Glutamatergic neuron (in vitro differentiated cells): ENCODE measurements around the gene FAM237B. TPM values are rescaled to one million over a fixed set of nuclear protein-coding genes. Genes with fewer than 3 reads are reported as not detected.

Source experiments
- DNase-seq: peaks from one replicate; pipeline ENCODE4 v3.0.0; 2022
- H3K27ac Mint-ChIP-seq: one replicate; pipeline ENCODE4 v1.8.0; 2020; ENCODE audit warnings: mild to moderate bottlenecking, mixed read lengths, inconsistent platforms; ENCODE audit not compliant: unreplicated experiment
- H3K27me3 Mint-ChIP-seq: one replicate; pipeline ENCODE4 v1.8.0; 2020; ENCODE audit warnings: mild to moderate bottlenecking, moderate library complexity, mixed read lengths, inconsistent platforms; ENCODE audit not compliant: unreplicated experiment
- H3K36me3 Mint-ChIP-seq: one replicate; pipeline ENCODE4 v1.8.0; 2020; ENCODE audit warnings: mild to moderate bottlenecking, mixed read lengths, inconsistent platforms; ENCODE audit not compliant: unreplicated experiment
- H3K4me1 Mint-ChIP-seq: one replicate; pipeline ENCODE4 v1.8.0; 2020; ENCODE audit warnings: mild to moderate bottlenecking, low read depth, mixed read lengths, inconsistent platforms; ENCODE audit not compliant: unreplicated experiment
- H3K4me3 Mint-ChIP-seq: one replicate; pipeline ENCODE4 v1.8.0; 2020; ENCODE audit warnings: mild to moderate bottlenecking, mixed read lengths, inconsistent platforms; ENCODE audit not compliant: unreplicated experiment
- H3K9me3 Mint-ChIP-seq: one replicate; pipeline ENCODE4 v1.8.0; 2020; ENCODE audit warnings: mild to moderate bottlenecking, moderate library complexity, mixed read lengths, inconsistent platforms; ENCODE audit not compliant: unreplicated experiment
- total RNA-seq: library from RNA; stranded (reverse); fragmentation: NEBNext Ultra II Directional; extraction: Animal tissue kit (Norgen Biotek cat#: 25700); gene quantifications from one replicate; pipeline ENCODE4 v1.2.1, GENCODE V29; 2021; ENCODE audit not compliant: unreplicated experiment
- TF ChIP-seq, protein P1 (sequence below): fragments of 200-600 bp; sonication (generic); IDR thresholded peaks from one replicate; pipeline ENCODE4 v1.5.0; 2021; ENCODE audit not compliant: partially characterized antibody, unreplicated experiment

FAM237B gene
- total RNA-seq, 1 donor from 2014 or later: not detected

DNA sequence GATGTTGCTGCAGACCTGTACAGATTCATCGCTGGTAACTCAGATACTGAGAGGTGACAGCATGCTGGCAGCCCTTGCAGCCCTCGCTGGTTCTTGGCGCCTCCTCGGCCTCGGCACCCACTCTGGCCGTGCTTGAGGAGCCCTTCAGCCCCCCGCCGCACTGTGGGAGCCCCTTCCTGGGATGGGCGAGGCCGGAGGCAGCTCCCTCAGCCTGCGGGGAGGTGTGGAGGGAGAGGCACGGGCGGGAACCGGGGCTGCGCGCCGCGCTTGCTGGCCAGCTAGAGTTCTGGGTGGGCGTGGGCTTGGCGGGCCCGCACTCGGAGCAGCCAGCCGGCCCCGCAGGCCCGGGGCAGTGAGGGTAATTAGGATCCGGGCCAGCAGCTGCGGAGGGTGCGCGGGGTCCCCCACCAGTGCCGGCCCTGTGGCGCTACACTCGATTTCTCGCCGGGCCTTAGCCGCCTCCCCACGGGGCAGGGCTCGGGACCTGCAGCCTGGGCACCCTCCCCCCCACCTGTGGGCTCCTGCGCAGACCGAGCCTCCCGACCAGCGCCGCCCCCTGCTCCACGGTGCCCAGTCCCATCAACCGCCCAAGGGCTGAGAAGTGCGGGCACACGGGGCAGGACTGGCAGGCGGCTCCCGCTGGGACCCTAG lies 13.2 kb upstream of the FAM237B start:
- no peak for DNase-seq
- no peaks in the 10 kb centered on the region for H3K9me3 Mint-ChIP-seq
- no peaks in the 10 kb centered on the region for H3K36me3 Mint-ChIP-seq
- H3K27me3 Mint-ChIP-seq: no peaks in the 10 kb centered on the region
- H3K27ac Mint-ChIP-seq: no peak overlapping the region
- TF ChIP-seq, protein P1, sequence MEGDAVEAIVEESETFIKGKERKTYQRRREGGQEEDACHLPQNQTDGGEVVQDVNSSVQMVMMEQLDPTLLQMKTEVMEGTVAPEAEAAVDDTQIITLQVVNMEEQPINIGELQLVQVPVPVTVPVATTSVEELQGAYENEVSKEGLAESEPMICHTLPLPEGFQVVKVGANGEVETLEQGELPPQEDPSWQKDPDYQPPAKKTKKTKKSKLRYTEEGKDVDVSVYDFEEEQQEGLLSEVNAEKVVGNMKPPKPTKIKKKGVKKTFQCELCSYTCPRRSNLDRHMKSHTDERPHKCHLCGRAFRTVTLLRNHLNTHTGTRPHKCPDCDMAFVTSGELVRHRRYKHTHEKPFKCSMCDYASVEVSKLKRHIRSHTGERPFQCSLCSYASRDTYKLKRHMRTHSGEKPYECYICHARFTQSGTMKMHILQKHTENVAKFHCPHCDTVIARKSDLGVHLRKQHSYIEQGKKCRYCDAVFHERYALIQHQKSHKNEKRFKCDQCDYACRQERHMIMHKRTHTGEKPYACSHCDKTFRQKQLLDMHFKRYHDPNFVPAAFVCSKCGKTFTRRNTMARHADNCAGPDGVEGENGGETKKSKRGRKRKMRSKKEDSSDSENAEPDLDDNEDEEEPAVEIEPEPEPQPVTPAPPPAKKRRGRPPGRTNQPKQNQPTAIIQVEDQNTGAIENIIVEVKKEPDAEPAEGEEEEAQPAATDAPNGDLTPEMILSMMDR: no peak
- no peaks in the 10 kb centered on the region for H3K4me1 Mint-ChIP-seq
- no peak overlapping the region for H3K4me3 Mint-ChIP-seq

- Mint-ChIP-seq H3K36me3 (no peaks in the 10 kb centered on the region), H3K4me3 (no peak overlapping the region), H3K27me3 (peaks cover 6% of the 10 kb centered on the region), H3K27ac (no peak overlapping the region), H3K4me1 (no peaks in the 10 kb centered on the region), H3K9me3 (no peaks in the 10 kb centered on the region)
- DNase-seq: no peak
- TF ChIP-seq, protein P1: no peak
Observed at GRCh38 chr7:90326500-90326899, 5.4 kb upstream of the FAM237B start.

DNA sequence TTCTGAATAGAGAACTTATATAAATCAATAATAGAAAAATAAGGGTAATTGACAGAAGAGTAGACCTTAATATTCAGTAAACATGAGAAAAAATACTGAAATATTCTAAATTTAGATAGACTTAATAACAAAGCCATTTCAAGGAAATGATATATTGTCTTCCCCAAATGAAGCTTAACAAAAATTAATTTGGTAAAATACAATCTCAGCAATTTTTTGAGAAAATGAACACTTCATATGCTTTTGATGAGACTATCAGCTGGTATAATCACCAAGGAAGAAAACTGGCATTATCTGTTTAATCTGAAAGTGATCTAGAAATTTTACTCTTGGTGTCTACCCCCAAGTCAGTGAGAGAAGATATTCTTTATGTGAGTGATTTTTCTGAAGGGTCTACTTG lies 1.7 kb upstream of the FAM237B start:
- no peak for DNase-seq
- Mint-ChIP-seq H3K36me3 (peaks cover 10% of the 10 kb centered on the region), H3K4me1 (no peaks in the 10 kb centered on the region), H3K4me3 (no peak overlapping the region), H3K9me3 (peaks cover 4% of the 10 kb centered on the region), H3K27me3 (peaks cover 12% of the 10 kb centered on the region), H3K27ac (no peak overlapping the region)
- TF ChIP-seq, protein P1: no peak

DNA sequence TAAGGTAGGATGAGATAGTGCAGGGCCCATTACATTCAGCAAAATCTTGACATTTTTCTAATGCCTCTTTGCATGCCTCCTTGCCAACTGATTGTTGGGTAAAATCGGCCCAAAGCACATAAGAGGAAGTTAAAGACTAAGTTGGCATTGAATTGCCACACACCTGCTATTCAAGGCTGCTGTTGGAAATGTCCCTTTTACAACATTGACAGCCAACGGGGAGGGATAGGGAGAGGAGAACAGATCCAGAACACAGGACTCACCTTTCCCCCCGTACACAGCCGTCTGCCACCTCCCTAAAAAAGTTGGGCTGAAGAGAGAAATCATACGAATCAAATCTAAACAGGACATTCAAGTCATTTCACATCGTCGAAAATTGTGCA lies 695 bp downstream of the FAM237B start:
- Mint-ChIP-seq H3K4me3 (peak overlapping the region; percentile 87), H3K4me1 (peaks cover 1% of the 10 kb centered on the region), H3K36me3 (peaks cover 10% of the 10 kb centered on the region), H3K9me3 (peaks cover 4% of the 10 kb centered on the region), H3K27ac (no peak overlapping the region), H3K27me3 (peaks cover 12% of the 10 kb centered on the region)
- DNase-seq: no peak
- TF ChIP-seq, protein P1: no peak

DNA sequence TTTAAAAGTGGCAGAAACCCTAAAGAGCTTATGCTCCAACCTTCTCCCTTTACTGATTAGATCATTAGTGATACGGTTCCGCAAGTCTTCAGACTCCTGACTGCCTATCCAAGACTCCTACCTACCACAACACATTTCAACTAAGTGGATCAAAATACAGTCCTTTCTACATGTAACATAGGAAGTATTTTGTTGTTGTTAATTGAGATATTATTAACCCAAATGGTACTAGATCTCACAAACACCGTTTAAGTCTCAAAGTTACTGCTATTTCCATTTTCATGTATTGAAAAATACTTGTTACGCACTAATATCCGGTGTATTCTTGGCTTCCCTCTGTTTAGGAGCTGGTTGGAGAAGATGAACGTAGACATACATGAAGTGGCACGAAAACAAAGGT lies 1.1 kb downstream of the FAM237B start:
- Mint-ChIP-seq H3K9me3 (peaks cover 4% of the 10 kb centered on the region), H3K4me1 (peaks cover 1% of the 10 kb centered on the region), H3K36me3 (peaks cover 10% of the 10 kb centered on the region), H3K4me3 (peak overlapping the region; percentile 87), H3K27ac (no peak overlapping the region), H3K27me3 (peaks cover 12% of the 10 kb centered on the region)
- no peak for DNase-seq
- TF ChIP-seq, protein P1: no peak
